NCI-H526 (cell line): ENCODE data around the gene KCNV2.
"Not testable (repeated sequence)": the region's sequence is repeated elsewhere in the genome, so short reads cannot be mapped to it uniquely, and the experiment has no call there.

Experiments
- DNase-seq, 2 experiments: peaks; one replicate each; lab custom pipeline; 2025; lab: John Stamatoyannopoulos, UW

The KCNV2 gene

DNA sequence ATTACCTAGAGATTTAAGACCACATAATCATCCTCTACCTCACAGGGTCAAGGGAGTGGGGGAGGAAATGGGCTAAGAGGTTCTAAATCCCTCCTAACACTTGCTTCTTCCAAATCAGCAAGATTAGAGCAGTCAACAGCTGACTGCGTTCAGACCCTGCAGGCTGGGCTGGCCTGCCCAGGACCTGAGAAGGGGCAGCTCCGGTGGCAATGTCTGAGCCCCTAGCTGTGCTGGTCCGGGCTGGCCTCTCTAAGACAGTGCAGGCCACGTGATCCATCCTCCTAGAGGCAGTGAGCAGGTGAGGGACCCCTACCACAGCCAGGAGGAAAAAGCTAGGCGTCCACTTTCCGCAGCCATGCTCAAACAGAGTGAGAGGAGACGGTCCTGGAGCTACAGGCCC lies at the start of gene KCNV2:
TSS of gene KCNV2 (plus strand) at position 126 of the 400 bp plus-strand sequence. CDS start at position 356, 230 bp downstream.
- no peak for DNase-seq

DNA sequence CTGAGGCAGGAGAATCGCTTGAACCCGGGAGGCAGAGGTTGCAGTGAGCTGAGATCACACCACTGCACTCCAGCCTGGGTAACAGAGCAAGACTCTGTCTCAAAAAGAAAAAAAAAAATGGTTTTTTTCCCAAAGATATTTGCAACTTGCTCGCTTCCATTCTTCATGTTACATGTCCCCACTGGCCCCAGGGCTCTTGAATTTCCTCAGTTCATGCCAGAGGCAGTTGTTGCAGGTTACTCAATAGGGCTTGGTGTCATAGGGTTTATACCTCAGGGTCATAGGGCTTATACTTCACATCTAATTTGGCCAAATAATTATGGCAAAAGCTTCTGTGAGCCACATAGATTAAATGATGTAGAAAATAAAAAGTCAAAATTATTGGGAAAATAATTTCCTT lies 44.1 kb upstream of the KCNV2 start:
- no peak for DNase-seq

DNA sequence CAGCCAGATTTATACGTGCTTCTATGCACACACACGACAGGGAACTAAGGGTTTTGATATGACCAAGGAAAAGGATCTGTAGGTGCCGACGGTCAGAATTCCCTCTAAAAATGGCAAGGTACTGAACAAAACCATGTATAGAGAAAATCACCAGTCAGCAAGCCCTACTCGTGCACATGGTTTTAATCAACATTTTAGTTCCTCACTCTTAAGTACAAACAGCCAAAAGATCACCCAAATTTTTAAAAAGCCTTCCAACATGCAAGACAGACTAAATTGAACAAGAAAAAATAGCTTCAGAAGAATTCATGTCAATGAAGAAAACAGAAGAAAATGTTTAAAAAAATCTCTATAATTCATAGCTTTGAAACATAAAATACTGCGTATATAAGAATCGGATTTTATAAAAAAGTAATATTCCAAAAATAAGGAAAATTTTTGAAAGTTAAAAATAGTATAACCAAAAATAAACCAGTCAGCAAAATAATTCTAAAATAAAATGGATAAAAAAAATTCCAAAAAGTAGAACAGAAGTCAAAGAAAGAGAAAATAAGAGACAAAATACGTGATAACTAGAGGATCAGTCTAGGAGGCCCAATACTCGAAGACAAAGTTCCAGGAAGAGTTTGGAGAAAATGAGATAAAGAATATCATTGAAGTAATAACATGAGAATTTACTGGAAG lies 43.0 kb upstream of the KCNV2 start:
- DNase-seq = no peak

DNA sequence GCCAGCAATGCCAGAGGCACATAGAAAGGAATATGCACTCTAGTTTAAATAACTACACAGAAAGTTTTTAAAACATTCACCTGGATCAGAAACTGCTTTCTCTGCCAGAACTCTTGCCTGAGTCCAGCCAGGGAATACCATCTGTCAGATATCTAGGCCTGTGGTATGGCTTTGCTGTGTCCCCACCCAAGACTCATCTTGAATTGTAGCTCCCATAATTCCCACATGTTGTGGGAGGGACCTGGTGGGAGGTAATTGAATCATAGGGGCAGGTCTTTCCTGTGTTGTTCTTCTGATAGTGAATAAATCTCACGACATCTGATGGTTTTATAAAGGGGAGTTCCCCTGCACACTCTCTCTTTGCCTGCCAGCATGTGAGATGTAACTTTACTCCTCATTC lies 41.5 kb upstream of the KCNV2 start:
- no peak for DNase-seq

DNA sequence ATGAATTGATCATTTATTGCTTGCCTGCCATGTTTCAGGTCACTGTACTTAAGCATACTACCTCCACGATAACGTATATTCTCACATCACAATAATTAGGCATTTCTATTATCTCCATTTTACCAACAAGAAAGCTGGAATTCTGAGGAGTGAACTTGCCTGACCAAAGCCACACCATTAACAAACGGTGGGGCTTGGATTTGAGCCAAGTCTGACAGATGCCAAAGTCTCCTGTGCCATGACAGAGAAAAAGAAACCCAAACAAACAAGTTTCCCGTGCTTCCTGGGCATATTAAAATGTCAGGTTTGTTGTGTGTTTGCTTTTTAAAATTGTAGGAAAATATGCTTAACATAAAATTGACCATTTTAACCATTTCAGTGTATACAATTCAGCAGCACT lies 40.8 kb upstream of the KCNV2 start:
- peak in 1 of 2 experiments; percentile 1 for DNase-seq

DNA sequence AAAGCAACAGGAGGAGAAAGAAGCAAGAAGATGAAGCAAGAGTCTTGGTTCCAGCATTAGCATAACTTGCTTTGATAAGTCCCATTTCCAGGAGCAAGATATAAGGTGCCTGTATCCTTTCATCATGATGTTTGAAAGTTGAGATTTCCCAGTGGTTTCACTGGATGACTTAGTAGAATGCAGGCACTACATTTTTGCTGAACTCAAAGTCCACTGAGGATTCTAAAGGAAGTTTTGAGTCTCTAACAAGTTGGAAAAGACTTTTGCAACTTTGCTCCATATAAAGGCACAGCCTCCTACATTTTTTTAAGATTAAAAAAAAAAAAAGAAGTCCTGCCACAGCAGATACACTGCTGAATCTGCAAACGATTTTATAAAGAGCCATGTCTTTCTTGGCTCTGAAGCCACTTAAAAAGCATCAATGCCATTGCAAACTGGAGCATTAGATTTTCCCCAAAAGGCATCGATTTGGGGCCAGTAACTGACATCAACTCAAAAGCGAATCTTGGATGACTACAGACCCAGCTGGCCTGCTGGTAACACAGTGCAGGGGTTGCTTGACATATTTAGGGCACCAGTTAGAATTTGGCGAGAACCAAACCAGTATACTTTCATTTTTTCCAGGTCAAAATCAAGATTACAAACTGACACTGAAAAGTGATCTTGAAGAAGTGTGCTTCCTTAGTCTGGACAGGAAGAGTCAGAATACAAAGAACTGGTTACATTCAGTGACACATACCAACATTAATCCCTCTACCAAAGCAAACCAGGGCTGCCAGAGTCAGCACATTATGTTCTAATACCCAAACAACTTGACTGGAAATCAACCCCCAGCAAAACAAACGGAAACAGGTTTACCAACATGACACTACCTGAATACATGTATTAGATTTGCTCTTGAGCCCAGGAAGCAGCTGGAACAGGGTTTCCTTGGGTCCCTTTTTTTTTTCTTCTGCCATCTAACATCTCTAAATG lies 39.1 kb upstream of the KCNV2 start:
- DNase-seq = no peak

DNA sequence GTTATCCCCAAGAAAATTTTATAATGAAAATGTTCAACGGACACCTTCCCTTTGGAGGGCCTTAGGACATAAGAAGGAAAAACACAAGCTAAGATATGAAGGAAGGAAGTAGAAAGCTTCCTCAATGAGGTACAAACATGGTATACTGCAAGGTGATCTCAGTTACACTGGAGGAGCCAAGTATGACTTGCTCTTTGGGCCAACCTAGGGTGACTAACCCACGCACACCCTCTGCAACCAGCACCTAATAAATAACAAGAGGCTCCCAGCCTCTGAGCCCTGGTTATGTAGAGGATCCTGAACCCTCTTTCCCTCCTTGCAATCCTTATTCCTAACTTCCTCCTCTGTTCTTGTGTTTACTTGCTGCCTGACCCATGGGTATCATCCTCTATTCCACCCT lies 38.3 kb upstream of the KCNV2 start:
- DNase-seq = no peak

DNA sequence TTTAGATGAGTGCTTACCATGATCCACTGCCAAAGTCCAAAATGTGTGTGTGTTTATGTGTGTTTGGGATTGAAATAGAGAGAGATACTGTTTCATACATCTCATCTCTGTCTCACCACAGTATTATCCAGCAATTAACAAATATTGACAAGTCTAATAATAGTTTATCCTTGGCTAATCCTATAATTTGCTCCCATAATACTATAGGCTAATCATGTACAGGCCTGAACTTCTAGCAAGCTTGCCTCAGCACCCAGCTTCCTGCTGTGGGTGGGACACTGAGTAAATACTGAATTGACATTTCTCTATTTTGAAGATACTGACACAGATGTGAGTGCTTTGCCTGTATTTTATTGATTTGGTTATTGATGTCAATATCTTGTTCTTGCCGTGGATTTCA lies 35.3 kb upstream of the KCNV2 start:
- no peak for DNase-seq

DNA sequence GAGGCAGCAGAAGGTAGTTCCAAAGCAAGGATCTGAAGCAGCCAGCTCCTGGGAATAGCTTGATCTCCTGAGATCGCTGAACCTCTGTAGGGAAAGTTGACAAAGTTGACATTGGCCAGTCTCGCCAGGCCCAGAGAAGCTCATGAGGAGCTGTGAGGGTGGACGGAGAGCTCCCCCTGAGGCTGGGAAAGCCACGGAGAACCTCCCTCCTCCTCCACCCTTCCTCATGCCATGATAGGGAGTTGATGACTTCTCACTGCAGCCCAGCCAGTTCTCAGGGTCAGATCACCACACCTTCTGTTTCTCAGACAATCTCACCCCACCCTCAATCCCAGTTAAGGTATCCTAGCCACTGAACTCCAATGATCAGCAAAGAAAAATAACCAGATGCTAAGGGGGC lies 30.4 kb upstream of the KCNV2 start:
- no peak for DNase-seq

DNA sequence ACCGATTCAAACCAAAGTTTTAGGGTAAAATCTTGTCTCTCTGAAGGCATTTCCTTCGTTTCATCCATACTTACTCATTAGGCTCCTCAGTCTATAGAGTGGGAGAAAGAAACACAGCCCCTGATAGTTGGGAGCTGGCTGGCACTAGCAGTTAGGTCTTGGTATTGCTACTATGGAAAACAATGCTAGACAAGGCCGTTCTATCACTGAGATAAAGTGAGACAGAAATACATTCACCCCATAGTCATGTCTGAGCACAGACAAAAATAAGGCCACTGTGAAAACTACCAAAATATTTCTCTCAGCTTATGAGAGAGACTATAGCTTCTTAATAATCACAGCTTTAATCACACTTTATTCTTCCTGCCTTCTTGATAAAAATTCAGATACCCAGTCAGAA lies 28.7 kb upstream of the KCNV2 start:
- DNase-seq = no peak

DNA sequence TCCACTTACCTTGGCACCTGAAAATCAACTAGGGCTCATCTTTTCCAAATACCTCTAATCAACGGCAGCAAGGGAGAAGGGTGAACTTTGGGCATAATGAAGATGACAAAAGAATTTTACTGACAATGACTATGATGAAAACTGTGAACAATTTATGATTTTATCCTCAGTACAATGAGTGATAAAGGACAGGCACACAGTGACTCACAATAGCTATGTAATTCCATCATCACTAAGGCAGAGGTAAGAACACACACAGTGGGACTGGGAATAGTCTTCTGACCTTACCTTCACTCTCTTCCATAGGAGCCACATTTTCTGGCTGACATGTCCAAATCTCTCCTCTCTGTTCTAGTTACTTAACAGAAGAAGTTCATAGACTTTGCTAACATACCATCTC lies 26.1 kb upstream of the KCNV2 start:
- DNase-seq = no peak

DNA sequence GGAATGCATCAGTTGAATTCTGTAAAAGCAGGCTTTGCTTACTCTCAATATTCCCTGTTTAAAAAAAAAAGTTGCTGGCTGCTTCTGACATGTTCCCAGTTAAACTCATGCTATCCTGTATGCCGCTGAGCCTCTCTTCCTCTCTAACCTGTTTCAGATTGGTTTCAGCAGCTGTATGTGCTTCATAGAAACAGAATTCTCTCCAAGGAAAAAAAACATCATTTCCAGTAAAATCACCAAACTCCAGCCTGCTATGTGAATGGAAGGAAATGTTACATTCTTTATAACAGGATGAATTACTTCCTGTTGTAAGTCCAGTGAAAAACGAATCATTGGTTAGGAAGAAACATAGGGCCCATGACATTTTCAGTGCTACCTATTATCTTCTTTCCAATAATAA lies 25.7 kb upstream of the KCNV2 start:
- no peak for DNase-seq

DNA sequence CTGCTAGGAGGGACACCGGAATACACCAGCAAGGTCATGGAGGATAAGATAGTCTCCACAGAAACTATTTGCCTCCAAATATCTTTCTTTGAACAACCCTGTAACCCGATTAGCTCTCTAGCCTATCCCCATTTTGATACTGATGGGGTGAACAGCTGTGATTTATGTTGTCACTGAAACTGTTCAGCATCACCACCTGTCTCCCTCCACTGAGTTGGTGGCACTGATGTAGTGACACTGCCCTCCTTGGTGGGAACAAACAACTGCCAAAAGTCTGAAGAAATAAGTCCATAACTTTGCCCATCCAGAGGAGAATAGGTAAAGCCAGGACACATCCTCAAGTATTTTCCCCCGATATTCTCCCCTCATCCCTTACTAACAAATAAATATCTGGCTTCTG lies 24.3 kb upstream of the KCNV2 start:
- DNase-seq = no peak

DNA sequence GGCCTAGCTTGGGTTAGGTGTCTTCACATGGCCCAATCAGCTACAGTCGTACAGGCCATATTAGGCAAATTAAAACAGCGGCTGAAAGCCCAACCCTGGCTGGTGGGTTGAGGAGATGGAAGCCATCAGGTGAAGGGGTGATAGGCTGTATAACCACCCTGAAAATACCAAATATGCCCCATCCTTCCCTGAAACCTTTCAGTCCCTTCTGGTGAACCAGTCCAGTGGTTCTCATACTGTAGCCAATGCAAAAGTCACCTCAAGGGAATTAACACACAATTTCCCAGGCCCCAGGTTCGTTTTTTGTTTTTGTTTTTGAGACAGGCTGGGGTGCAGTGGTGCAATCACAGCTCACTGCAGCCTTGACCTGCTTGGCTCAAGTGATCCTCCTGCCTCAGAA lies 19.8 kb upstream of the KCNV2 start:
- DNase-seq = no peak

DNA sequence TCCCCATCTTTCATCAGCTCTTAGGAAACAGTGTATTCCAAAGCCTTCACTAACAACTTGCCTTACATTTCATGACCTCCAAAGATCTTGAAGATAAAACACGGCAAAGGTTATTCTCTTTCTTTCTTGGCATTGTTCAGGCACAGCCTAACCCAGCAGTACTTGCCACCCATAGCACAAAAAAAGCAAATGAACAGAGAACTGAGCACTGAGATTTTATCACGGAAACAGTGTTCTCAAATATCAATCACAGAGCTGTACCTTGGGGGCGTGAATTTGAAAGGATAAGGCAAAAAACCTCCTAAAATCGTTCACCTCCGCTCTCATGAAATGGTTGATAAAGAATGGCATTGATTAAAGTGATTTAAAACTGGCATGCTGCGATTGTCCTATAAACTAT lies 16.9 kb upstream of the KCNV2 start:
- DNase-seq = no peak

DNA sequence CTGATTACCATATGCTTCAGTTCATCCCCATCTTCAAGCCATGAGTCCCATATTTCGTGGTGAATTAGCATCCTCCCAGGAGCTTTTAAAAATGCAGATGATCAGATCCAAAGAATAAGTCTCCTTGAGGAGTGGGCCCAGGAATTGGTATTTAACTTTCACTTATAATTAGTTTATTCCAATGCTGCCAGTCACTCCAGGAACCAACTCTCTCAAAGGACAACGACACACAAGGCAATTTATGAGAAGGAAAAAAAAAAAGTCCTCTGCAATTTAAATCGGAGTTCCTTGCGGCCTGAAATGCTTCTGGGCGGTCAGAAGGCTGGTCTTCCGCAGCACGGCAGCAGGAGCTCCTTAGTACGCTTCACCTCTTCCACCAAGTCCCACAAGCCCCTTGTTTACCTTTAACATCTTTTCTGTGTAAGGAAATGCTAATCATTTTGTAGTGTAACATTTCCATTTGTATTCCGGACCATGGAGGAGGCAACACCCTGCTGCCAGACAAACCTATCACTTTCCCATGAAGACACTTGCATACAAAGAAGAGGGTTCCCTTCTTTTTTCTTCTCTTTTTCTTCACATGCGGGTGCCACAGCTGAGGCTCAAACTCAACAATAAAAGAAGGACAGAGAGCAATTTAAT lies 16.3 kb upstream of the KCNV2 start:
- no peak for DNase-seq

DNA sequence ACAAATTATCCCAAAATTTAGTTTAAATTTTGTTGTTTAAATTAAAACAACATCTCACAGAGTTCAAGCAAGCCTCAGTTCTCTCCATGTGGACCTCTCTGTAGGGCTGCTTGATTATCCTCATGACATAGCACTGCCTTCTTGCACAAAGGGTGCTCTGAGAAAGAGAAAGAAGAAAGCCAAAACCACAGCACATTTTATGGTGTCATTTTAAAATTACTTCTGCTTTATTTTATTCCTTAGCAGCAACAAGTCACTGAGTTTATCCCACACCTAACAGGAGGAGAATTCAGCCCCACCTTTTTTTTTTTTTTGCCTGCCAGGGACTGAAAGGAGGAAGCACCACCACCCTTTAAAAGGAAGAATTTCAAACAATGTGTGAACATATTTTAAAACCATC lies 12.8 kb upstream of the KCNV2 start:
- no peak for DNase-seq

DNA sequence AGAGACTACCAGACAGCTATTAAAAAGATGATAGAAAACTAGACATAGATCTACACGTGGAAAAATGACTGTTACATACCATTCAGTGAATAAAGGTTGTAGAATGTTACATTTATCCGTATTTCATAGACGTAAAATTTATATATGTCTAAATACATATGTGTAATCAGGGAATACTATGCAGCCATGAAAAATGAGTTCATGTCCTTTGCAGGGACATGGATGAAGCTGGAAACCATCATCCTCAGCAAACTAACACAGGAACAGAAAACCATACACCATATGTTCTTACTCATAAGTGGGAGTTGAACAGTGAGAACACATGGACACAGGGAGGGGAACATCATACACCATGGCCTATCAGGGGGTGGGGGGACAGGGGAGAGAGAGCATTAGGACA lies 10.1 kb upstream of the KCNV2 start:
- not testable (repeated sequence) for DNase-seq

DNA sequence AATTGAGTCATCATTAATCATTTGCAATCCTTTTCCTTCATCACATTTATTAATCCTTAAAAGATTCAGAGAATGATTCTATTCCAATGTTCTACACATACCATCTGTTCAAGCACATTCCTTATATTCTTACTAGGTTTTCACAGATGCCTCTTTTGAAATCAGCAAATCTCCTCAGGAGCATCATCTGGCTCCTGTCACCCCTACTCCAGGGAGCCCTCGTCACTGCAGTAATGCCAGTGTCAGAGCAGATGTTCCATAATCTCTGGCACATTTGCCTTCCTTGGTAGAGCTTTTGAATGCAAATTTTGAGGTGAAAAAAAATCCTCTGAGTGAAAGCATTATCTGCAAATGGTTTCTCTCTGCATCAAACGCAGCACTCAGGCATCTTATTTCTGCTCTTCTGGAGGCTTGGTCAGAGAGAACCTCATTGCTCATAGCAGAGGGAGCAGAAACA lies 7.6 kb upstream of the KCNV2 start:
- DNase-seq = peak; percentile 72 to 82

DNA sequence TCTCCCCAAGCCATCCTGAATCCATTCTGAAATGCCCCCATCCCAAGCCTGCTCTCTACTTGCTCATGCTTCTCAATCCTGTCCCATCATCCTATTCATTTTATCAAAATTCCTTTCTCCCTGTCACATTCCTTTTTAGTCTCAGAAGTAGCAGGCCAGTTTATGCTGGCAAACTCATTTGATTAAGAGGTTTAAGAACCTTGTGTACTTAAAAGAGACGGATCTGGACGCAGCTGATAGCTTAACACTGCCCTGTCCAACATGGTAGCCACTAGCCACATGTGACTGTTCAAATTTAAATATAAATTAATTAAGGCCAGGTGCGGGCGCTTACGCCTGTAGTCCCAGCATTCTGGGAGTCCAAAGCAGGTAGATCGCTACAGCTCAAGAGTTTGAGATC lies 5.6 kb upstream of the KCNV2 start:
- DNase-seq = no peak

DNA sequence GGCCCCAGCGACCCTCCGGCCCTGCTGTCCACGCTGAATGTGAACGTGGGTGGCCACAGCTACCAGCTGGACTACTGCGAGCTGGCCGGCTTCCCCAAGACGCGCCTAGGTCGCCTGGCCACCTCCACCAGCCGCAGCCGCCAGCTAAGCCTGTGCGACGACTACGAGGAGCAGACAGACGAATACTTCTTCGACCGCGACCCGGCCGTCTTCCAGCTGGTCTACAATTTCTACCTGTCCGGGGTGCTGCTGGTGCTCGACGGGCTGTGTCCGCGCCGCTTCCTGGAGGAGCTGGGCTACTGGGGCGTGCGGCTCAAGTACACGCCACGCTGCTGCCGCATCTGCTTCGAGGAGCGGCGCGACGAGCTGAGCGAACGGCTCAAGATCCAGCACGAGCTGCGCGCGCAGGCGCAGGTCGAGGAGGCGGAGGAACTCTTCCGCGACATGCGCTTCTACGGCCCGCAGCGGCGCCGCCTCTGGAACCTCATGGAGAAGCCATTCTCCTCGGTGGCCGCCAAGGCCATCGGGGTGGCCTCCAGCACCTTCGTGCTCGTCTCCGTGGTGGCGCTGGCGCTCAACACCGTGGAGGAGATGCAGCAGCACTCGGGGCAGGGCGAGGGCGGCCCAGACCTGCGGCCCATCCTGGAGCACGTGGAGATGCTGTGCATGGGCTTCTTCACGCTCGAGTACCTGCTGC lies 839 bp downstream of the KCNV2 start:
- no peak for DNase-seq

DNA sequence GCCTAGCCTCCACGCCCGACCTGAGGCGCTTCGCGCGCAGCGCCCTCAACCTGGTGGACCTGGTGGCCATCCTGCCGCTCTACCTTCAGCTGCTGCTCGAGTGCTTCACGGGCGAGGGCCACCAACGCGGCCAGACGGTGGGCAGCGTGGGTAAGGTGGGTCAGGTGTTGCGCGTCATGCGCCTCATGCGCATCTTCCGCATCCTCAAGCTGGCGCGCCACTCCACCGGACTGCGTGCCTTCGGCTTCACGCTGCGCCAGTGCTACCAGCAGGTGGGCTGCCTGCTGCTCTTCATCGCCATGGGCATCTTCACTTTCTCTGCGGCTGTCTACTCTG lies 1.4 kb downstream of the KCNV2 start:
- no peak for DNase-seq
